UCSD-AML1 (cell line): ENCODE data around the gene ABCA3.

Source experiments
- DNase-seq: peaks from one replicate; lab custom pipeline; 2025; ENCODE audit not compliant: unreplicated experiment; lab: John Stamatoyannopoulos, UW

ABCA3 gene

GRCh38 chr16:2317231-2318020, 23.1 kb downstream of the ABCA3 start:
- DNase-seq: no peak

DNA sequence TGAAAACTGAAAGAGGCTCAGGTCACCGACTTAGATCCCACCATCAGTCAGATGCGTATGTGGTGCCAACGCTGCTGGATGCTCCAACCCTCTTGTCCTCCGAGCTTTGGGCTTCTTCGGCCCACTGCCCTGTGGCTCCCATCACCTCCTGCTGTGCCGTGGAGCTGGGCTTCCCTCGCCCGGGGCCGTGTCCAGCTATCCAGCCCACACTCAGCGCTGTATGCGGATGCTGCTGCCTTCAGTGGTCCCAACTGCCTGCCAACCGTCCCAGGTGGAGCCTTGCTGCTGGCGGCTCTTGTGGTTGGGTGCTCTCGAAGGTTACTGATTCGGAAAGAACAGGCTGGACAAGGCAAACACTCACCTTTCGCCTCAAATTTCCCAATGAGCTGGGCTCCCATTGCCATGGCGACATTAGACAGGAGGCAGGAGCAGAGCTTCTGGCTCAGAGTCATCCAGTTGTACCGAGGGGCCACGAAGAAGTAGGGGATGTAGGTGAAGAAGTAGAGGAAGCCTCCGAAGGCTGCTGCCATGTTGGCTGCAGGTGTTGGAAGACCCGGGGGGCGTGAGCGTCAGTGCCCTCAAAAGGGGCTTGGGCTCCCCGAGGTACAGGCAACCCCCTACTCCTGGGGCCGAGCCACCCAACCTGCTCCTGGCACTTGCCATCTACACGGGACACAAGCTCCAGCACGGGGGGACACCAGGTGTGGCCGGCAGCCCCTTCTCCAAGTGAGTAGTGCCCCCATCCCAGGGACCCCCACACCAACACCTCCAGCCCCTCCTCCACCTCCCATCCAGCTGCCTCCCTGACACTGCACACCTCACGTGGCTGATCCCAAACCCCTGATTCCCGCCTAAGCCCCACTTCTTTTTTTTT, 32.2 kb downstream of the ABCA3 start:
- DNase-seq: no peak

- no peak for DNase-seq
Measured at GRCh38 chr16:2299915-2300192, 40.7 kb downstream of the ABCA3 start.

DNA sequence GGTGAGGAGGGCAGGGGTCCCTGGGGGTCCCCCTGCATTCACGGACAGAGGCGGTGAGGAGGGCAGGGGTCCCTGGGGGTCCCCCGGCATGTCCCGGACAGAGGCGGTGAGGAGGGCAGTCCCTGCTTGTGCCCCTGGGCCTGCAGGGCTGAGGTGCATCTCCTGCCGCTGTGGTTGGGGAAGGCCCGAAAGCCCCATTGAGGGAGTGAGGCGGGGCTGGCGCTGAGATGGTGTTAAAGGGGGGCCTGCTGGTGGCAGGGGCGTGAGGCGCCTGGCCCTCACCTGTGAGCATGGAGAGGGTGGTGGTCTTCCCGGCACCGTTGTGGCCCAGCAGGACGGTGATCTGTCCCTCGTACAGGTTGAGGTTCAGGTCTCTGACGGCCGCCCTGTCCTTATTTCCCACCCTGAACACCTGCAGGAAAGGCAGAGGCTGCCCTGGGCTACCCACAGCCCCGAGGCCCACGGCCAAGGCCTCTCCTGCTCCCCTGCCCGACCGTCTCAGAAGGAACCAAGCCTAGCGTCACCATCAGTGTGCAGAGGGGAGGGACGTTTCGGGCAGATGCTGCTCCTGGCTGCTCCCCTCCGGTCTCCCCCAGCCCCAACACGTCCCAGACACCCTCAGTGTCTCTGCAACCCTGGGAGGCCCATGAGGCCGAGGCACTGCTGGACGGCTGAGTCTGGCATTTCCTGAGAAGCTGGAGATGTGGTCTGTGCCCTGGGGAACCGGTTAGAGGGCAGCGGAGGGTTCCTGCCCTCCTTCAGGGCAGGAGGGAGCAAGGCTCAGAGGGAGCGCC, 41.2 kb downstream of the ABCA3 start:
- no peak for DNase-seq

- no peak for DNase-seq
Measured at GRCh38 chr16:2298621-2299020, 41.9 kb downstream of the ABCA3 start.

DNA sequence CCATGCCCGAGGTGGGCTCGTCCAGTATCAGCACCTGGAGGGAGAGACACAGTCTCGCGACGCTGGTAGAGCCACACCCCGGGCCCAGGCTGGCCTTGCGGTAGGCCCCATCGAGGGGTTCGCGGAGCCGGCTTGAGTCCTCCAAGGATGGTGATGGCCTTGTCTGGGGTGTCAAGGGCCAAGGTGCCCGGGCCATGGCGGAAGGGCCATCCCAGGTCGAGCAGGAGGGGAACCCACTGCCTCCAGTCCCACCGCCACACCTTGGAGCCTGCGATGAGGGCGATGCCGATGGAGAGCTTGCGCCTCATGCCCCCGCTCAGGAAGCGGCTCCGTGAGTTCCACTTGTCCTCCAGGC, 43.0 kb downstream of the ABCA3 start:
- DNase-seq: no peak

DNA sequence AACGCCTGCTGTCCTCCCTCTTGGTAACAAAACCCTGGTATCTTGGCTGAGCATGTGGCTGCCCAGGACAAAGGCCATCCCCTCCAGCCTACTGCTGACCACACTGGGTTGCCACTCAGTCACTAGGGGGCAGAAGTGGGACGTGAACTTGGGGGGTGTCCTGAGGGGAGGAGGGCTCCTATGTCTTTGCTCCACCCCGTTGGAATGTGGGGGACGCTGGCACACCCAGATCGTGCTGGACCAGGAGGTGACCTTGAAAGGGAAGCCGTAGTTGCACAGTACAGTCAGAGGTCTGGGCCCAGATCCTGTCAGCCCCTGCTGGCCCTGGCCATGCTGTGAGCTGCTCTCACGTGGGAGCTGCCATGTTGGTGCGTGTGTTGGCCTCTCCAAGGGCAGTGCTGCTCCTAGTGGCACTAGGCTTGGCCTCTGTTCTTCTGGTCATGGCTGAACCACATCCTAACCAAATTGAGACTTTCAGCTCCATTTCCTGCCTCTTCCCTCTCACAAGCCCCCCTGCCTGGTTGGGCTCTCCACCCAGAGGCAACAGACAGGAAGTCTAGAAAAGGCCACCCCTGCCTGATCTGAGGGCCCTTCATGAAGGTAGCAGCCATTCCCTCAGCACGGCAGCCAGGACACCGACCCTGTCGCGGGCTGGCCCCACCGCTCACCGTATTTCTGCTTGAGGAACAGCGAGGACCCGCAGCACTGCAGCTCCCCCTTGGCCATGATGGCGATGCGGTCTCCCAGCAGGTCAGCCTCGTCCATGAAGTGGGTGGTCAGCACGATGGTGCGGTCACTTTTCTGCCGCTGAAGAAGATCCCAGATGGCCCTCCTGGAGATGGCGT, 43.6 kb downstream of the ABCA3 start:
- DNase-seq: peak; percentile 43

GRCh38 chr16:2295056-2295798, 45.3 kb downstream of the ABCA3 start:
- peak; percentile 25 for DNase-seq

GRCh38 chr16:2292221-2292620, 48.3 kb downstream of the ABCA3 start:
- no peak for DNase-seq

- DNase-seq: no peak
Measured at GRCh38 chr16:2289282-2289681, 51.2 kb downstream of the ABCA3 start.

GRCh38 chr16:2288726-2289125, 51.8 kb downstream of the ABCA3 start:
- peak; percentile 69 for DNase-seq

DNA sequence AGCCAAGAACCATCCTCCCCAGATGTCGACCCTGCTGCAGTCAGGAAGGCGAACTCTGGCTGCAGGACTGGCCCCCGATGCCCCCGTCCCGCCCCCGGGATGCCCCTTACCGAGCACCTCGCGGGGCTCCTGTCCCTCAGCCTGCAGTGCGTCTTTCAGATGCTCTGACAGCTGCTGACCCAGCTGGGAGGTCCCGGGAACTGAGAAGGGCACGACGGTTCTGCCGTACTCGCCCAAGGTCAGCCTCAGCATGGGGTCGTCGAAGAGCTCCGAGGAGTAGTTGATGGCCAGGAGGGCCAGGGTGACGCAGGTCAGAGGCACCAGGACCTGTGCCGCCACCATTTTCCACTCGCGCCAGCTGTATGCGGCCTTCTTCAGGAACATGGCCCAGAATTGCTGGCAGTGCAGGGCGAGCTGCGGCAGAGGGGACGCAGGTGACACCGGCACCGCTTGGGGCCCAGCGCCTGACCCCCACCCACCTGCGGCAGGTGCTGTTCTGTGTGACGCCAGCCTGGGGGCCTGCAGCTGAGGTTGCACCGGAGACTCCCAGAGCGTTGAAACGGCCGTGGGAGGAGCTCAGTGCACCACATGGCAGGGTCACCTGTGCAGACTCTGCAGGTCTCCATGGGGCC, 52.5 kb downstream of the ABCA3 start:
- no peak for DNase-seq

GRCh38 chr16:2286550-2286949, 54.0 kb downstream of the ABCA3 start:
- DNase-seq: no peak

DNA sequence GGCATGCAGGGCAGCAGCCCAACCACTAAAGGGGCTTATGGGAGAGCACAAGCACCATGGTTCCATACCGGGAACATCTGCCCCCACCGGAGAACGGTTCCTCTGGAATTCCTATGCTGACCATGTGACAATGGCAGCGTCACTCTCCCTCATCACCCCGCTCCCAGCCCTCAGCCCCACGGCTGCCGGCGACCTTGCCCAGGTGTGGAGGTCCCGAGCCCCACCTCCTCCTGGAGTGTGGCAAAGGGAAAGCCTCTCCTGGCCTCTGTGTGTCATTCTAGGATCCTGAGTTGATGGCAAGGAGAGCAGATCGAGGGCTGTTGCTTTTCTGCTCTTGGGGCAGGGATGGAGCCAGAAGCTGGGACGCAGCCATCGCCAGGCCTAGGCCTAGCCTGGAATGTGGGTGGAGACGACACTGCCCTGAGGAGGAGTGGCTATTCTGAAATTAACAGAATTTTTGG, 54.8 kb downstream of the ABCA3 start:
- DNase-seq: no peak

GRCh38 chr16:2284797-2285576, 55.5 kb downstream of the ABCA3 start:
- no peak for DNase-seq

GRCh38 chr16:2284001-2284770, 56.3 kb downstream of the ABCA3 start:
- no peak for DNase-seq

- DNase-seq: no peak
Measured at GRCh38 chr16:2282866-2283555, 57.5 kb downstream of the ABCA3 start.
